HG02763 (cell line): ENCODE measurements around the gene DUSP5.
"Not testable (repeated sequence)": the region's sequence is repeated elsewhere in the genome, so short reads cannot be mapped to it uniquely, and the experiment has no call there.

Experiments used
- ATAC-seq: cut with Tn5 transposase; IDR thresholded peaks from one replicate; pipeline ENCODE4 v1.9.1; 2021; ENCODE audit warnings: mild to moderate bottlenecking, moderate library complexity; ENCODE audit not compliant: unreplicated experiment

Gene DUSP5

GRCh38 chr10:110514848-110515247 is 17.1 kb downstream of the DUSP5 start:
- no peak for ATAC-seq

GRCh38 chr10:110516815-110517492 is 19.2 kb downstream of the DUSP5 start:
- no peak for ATAC-seq

GRCh38 chr10:110522365-110522988 is 24.8 kb downstream of the DUSP5 start:
- no peak for ATAC-seq

GRCh38 chr10:110523736-110524135 is 26.0 kb downstream of the DUSP5 start:
- no peak for ATAC-seq

- no peak for ATAC-seq
Observed at GRCh38 chr10:110524179-110524858, 26.6 kb downstream of the DUSP5 start.

- ATAC-seq: no peak
Observed at GRCh38 chr10:110524859-110525232, 27.1 kb downstream of the DUSP5 start.

GRCh38 chr10:110525349-110526260 is 27.9 kb downstream of the DUSP5 start:
- no peak for ATAC-seq

- no peak for ATAC-seq
Observed at GRCh38 chr10:110527731-110528171, 30.0 kb downstream of the DUSP5 start.

GRCh38 chr10:110528224-110528996 is 30.7 kb downstream of the DUSP5 start:
- ATAC-seq: peak; percentile 14

GRCh38 chr10:110528997-110529524 is 31.4 kb downstream of the DUSP5 start:
- ATAC-seq: peak; percentile 74

GRCh38 chr10:110529596-110530011 is 31.9 kb downstream of the DUSP5 start:
- no peak for ATAC-seq

GRCh38 chr10:110530131-110530831 is 32.6 kb downstream of the DUSP5 start:
- ATAC-seq: no peak

- ATAC-seq: no peak
Observed at GRCh38 chr10:110531687-110532086, 34.0 kb downstream of the DUSP5 start.

- not testable (repeated sequence) for ATAC-seq
Observed at GRCh38 chr10:110532628-110533027, 34.9 kb downstream of the DUSP5 start.

GRCh38 chr10:110533149-110533548 is 35.4 kb downstream of the DUSP5 start:
- no peak for ATAC-seq

- no peak for ATAC-seq
Observed at GRCh38 chr10:110534571-110534970, 36.9 kb downstream of the DUSP5 start.

GRCh38 chr10:110535958-110536891 is 38.5 kb downstream of the DUSP5 start:
- peak; percentile 85 for ATAC-seq

- no peak for ATAC-seq
Observed at GRCh38 chr10:110539091-110539490, 41.4 kb downstream of the DUSP5 start.
